GM12892 (cell line): ENCODE results near the gene GAS2.

Source experiments
- POLR2A ChIP-seq: IDR thresholded peaks from 2 replicates; pipeline ENCODE4 v1.6.1; 2011; ENCODE audit warnings: low read depth, low read length, control low read depth
- POLR2AphosphoS5 ChIP-seq: IDR thresholded peaks from 2 replicates; pipeline ENCODE4 v1.6.1; 2011; ENCODE audit warnings: low read depth, low read length, control low read depth
- TAF1 ChIP-seq: IDR thresholded peaks from 2 replicates; pipeline ENCODE4 v1.6.1; 2011; ENCODE audit warnings: low read depth, mild to moderate bottlenecking, control low read depth, low read length, borderline replicate concordance

DNA sequence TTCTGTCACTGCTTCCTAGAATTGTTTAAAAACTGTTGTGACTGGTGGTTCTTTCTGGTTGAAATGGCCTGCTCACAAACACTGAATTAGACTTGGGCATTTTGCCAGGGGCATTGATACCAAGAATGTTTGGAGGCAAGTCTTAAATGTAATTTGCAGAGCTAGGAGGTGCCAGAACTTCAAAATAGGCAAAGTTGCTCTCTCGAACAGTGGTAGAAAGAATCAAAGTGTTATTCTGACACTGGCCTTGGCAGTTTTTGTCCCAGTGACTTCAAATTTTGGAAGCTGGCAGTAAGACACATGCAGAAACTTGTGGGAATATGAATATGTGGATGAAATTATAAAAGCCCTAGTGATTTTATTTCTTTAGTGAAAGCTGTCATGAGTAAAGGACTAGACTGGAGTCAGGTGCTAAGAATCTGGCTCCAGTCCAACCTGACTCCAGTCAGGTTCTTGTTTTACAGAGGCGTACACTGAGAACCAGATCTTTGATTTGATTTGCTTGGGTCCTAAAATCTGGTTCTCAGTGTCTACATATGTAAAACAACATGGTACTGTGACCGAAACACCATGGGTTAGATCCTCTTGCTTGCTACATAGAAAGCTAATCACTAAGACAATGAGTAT, 142.3 kb downstream of the GAS2 start:
- no peak for TF ChIP-seq POLR2AphosphoS5
- no peak for TF ChIP-seq POLR2A
- TF ChIP-seq TAF1, result no peak
